B cell (primary cell): ENCODE measurements around the gene NTRK3.

Experiments used
- EZH2 ChIP-seq: IDR thresholded peaks from 2 replicates; pipeline ENCODE4 v1.6.1; 2012; ENCODE audit warnings: borderline replicate concordance, low read depth, mild to moderate bottlenecking, moderate library complexity, low read length; ENCODE audit not compliant: insufficient read depth, poor library complexity, severe bottlenecking
- TF ChIP-seq, protein P1 (sequence below): fragments of 200-600 bp; IDR thresholded peaks from one replicate; pipeline ENCODE4 v1.8.0; 2022; ENCODE audit warnings: antibody characterized with exemption, mild to moderate bottlenecking

DNA sequence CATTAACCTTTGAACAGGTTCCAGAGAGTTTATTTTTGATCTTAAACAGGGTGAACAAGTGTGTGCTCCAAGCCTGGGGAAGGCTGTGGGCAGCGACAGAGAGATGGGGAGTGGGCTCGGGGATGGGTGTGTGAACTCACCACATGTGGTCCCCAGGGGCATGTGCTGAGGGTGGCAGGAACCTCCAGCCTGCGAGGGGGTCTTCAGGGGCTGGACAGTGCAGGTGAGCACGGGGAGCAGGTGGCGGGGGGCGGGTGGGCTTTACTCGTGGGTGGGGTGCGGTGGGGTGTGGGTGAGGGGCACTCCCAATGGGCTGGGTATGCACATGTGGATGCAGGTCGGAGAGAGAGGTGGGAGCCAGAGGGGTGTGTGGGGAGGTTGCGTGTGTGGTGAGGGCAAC is 9.6 kb upstream of the NTRK3 start:
- TF ChIP-seq, protein P1, sequence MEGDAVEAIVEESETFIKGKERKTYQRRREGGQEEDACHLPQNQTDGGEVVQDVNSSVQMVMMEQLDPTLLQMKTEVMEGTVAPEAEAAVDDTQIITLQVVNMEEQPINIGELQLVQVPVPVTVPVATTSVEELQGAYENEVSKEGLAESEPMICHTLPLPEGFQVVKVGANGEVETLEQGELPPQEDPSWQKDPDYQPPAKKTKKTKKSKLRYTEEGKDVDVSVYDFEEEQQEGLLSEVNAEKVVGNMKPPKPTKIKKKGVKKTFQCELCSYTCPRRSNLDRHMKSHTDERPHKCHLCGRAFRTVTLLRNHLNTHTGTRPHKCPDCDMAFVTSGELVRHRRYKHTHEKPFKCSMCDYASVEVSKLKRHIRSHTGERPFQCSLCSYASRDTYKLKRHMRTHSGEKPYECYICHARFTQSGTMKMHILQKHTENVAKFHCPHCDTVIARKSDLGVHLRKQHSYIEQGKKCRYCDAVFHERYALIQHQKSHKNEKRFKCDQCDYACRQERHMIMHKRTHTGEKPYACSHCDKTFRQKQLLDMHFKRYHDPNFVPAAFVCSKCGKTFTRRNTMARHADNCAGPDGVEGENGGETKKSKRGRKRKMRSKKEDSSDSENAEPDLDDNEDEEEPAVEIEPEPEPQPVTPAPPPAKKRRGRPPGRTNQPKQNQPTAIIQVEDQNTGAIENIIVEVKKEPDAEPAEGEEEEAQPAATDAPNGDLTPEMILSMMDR = no peak
- no peak for TF ChIP-seq EZH2
